Osteoblast (primary cell): Measurements from ENCODE around the gene SEZ6. TPM values are rescaled to one million over a fixed set of nuclear protein-coding genes. Genes with fewer than 3 reads are reported as not detected.

Experiments used
- DNase-seq: peaks from one replicate; pipeline ENCODE4 v3.0.0; 2011; ENCODE audit warnings: low spot score, mixed read lengths; ENCODE audit not compliant: insufficient read length; ENCODE audit errors: missing footprints
- H2AFZ ChIP-seq: 2 replicates; pipeline ENCODE4 v1.6.0; 2011; ENCODE audit warnings: mild to moderate bottlenecking, low read length
- H3K27ac ChIP-seq: 2 replicates; pipeline ENCODE4 v1.5.1; 2011; ENCODE audit warnings: mild to moderate bottlenecking, low read depth, low read length, moderate library complexity
- H3K27me3 ChIP-seq: 2 replicates; pipeline ENCODE4 v1.6.0; 2012; ENCODE audit warnings: mild to moderate bottlenecking, control low read depth, inconsistent platforms, low read length, moderate library complexity; ENCODE audit not compliant: insufficient read depth
- H3K36me3 ChIP-seq: 2 replicates; pipeline ENCODE4 v1.5.1; 2011; ENCODE audit warnings: mild to moderate bottlenecking, low read length, control low read depth, moderate library complexity; ENCODE audit not compliant: insufficient read depth
- H3K4me1 ChIP-seq: 2 replicates; pipeline ENCODE4 v1.5.1; 2011; ENCODE audit warnings: mild to moderate bottlenecking, low read length, control low read depth, moderate library complexity; ENCODE audit not compliant: insufficient read depth
- H3K4me2 ChIP-seq: 2 replicates; pipeline ENCODE4 v1.6.0; 2011; ENCODE audit warnings: mild to moderate bottlenecking, low read length; ENCODE audit not compliant: insufficient read depth
- H3K4me3 ChIP-seq: fragments of 200-600 bp; sonication (generic); 3 replicates; pipeline ENCODE4 v1.5.1; 2012; ENCODE audit warnings: mild to moderate bottlenecking, low read length, inconsistent platforms; ENCODE audit not compliant: insufficient read depth
- H3K79me2 ChIP-seq: 2 replicates; pipeline ENCODE4 v1.6.0; 2012; ENCODE audit warnings: mild to moderate bottlenecking, low read length, control low read depth, inconsistent platforms; ENCODE audit not compliant: insufficient read depth
- H3K9me3 ChIP-seq: 2 replicates; pipeline ENCODE4 v1.5.1; 2011; ENCODE audit warnings: low read depth, low read length, control low read depth
- H4K20me1 ChIP-seq: 2 replicates; pipeline ENCODE4 v1.6.0; 2012; ENCODE audit warnings: mild to moderate bottlenecking, low read length, control low read depth; ENCODE audit not compliant: insufficient read depth
- total RNA-seq: library from RNA; depleted of rRNA; stranded (reverse); fragments of >200 nt; gene quantifications from 2 replicates; pipeline ENCODE4 v1.2.3, GENCODE V29; 2012
- TF ChIP-seq, protein P1 (sequence below): IDR thresholded peaks from 2 replicates; pipeline ENCODE4 v1.5.1; 2011; ENCODE audit warnings: mild to moderate bottlenecking, low read depth, low read length, moderate library complexity; ENCODE audit errors: extremely low read depth

SEZ6 gene
- total RNA-seq, 1 donor: not detected

DNA sequence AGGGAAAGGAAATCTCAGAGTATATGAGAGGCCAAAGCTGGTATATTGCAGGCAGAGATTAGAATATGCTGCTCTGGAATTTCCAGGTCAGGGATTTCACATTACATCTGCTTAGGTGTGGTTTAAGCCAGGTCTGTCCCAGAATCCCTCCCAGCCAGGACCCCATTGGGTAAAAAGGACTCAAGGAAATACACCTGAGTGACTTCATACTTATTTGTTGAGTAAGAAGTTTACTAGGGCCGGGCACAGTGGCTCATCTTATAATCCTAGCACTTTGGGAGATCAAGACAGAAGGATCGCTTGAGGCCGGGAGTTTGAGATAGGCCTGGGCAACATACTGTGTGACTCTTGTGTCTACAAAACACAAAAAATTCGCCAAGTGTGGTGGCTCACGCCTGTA lies 44.3 kb upstream of the SEZ6 start:
- TF ChIP-seq, protein P1, sequence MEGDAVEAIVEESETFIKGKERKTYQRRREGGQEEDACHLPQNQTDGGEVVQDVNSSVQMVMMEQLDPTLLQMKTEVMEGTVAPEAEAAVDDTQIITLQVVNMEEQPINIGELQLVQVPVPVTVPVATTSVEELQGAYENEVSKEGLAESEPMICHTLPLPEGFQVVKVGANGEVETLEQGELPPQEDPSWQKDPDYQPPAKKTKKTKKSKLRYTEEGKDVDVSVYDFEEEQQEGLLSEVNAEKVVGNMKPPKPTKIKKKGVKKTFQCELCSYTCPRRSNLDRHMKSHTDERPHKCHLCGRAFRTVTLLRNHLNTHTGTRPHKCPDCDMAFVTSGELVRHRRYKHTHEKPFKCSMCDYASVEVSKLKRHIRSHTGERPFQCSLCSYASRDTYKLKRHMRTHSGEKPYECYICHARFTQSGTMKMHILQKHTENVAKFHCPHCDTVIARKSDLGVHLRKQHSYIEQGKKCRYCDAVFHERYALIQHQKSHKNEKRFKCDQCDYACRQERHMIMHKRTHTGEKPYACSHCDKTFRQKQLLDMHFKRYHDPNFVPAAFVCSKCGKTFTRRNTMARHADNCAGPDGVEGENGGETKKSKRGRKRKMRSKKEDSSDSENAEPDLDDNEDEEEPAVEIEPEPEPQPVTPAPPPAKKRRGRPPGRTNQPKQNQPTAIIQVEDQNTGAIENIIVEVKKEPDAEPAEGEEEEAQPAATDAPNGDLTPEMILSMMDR: no peak
- DNase-seq: no peak
- no peaks in the 10 kb centered on the region for H3K36me3 ChIP-seq
- H4K20me1 ChIP-seq: no peaks in the 10 kb centered on the region
- H3K79me2 ChIP-seq: no peaks in the 10 kb centered on the region
- no peak overlapping the region for H3K27ac ChIP-seq
- no peak overlapping the region for H2AFZ ChIP-seq
- peaks cover 20% of the 10 kb centered on the region for H3K4me1 ChIP-seq
- H3K27me3 ChIP-seq: peaks cover 21% of the 10 kb centered on the region
- H3K9me3 ChIP-seq: no peaks in the 10 kb centered on the region
- no peak overlapping the region for H3K4me2 ChIP-seq
- no peak overlapping the region for H3K4me3 ChIP-seq

DNA sequence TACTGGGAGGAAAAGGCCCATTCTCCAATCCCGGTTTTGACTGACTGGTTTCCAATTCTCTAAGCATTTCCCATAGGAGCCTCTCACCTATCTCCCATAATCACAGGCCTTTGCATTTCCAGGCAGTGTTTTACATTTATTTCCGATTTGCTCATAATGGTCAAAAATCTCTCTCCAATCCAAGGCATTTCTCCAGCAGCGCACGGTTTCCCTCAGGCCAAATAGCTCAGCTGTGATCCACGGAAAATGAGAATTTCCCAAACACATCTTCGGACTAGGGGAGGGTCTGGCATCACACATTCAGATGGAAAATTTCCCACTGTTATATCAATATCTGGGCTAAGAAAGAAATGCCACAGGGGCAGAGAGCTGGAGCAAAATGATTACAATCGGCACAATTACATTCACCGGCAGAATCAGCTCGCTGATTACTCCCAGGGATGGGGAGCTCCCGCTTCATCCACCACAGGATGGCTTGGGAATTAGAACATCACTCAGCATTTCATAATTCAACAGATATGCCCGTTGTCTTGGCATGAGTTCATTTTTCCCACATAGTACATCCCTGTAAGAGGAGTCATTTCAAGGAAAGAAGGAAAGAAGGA lies 43.8 kb upstream of the SEZ6 start:
- Histone ChIP-seq H3K79me2 (no peaks in the 10 kb centered on the region), H3K27ac (no peak overlapping the region), H3K9me3 (no peaks in the 10 kb centered on the region), H3K4me2 (no peak overlapping the region), H3K36me3 (no peaks in the 10 kb centered on the region), H3K4me3 (no peak overlapping the region), H3K27me3 (peaks cover 15% of the 10 kb centered on the region), H3K4me1 (peaks cover 20% of the 10 kb centered on the region), H4K20me1 (no peaks in the 10 kb centered on the region), H2AFZ (no peak overlapping the region)
- DNase-seq: no peak
- TF ChIP-seq, protein P1: no peak

DNA sequence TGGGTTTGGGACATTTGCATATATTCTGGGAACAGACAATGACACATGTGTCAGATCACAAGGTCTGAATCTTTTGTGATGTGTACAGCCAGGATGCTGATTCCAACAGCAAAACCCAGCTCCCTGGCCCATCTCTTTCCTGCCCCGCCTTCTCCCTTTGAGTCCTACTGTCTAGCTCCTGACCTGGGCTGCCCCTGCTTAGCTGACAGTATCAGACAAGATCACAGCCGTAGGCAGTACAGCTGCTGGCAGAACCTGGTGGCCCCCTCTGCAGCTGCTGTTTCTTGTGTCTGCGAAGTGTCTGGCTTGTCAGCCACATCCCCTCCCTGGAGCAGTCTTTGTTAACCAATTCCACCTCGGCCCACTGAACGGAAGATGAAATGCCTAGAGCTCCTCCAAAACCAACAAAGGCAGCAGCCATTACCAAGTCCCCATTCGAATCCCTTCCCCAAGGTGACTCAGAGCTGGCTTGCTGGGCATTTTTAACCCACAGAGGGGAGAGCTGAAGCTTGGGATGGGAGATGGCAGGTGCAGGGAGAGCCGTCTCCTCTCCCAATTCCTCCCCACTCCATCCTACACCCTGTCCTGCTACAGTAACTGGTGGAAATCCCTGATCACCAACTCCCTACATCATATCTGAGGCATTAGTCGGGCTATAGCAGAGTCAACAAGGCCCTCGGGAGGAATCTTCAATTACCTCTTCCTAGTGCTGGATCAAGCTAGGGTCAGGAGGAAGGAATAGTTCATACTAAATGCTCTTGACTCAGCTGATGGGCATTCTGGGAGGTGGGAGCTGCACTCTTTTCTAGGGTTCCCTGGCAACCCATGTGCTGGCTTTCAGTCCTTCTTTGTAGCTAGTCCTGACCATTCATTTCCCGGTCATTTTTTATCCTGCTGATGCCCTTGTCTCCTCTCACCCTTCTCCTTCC lies 42.9 kb upstream of the SEZ6 start:
- Histone ChIP-seq H3K4me1 (peaks cover 21% of the 10 kb centered on the region), H3K27ac (no peak overlapping the region), H3K4me3 (peak overlapping the region; percentile 10), H4K20me1 (no peaks in the 10 kb centered on the region), H3K79me2 (no peaks in the 10 kb centered on the region), H3K9me3 (no peaks in the 10 kb centered on the region), H3K4me2 (peak overlapping the region; percentile 62), H3K27me3 (peaks cover 10% of the 10 kb centered on the region), H3K36me3 (no peaks in the 10 kb centered on the region), H2AFZ (peak overlapping the region; percentile 51)
- TF ChIP-seq, protein P1: no peak
- DNase-seq: no peak

DNA sequence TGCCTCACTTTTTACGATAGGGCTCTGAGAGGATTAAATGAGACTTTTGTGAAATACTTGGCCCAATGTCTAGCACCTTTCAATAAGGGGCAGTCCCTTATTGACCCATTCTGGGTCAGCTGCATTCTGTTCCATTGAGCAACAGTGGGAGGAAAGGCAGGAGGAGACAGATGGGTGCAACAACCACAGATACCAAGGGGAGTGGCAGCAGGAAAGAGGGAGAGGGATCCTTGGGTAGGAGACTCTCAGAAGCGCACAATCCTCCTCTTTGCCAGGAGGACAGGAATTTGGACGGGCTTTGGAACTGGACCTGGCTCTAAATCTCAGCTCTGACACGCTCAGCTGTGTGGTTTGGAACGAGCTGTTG lies 40.6 kb upstream of the SEZ6 start:
- TF ChIP-seq, protein P1: no peak
- Histone ChIP-seq H3K27me3 (peaks cover 2% of the 10 kb centered on the region), H4K20me1 (no peaks in the 10 kb centered on the region), H3K4me2 (no peak overlapping the region), H3K79me2 (no peaks in the 10 kb centered on the region), H2AFZ (no peak overlapping the region), H3K4me1 (peaks cover 37% of the 10 kb centered on the region), H3K27ac (no peak overlapping the region), H3K36me3 (no peaks in the 10 kb centered on the region), H3K9me3 (no peaks in the 10 kb centered on the region), H3K4me3 (no peak overlapping the region)
- no peak for DNase-seq
